ENCODE data around the gene ST6GAL1.
"Not testable (repeated sequence)": the region's sequence is repeated elsewhere in the genome, so short reads cannot be mapped to it uniquely, and the experiment has no call there.

Gene ST6GAL1

GRCh38 chr3:186902154-186902553 lies 28.2 kb upstream of the ST6GAL1 start:
- TF ChIP-seq, protein P1, sequence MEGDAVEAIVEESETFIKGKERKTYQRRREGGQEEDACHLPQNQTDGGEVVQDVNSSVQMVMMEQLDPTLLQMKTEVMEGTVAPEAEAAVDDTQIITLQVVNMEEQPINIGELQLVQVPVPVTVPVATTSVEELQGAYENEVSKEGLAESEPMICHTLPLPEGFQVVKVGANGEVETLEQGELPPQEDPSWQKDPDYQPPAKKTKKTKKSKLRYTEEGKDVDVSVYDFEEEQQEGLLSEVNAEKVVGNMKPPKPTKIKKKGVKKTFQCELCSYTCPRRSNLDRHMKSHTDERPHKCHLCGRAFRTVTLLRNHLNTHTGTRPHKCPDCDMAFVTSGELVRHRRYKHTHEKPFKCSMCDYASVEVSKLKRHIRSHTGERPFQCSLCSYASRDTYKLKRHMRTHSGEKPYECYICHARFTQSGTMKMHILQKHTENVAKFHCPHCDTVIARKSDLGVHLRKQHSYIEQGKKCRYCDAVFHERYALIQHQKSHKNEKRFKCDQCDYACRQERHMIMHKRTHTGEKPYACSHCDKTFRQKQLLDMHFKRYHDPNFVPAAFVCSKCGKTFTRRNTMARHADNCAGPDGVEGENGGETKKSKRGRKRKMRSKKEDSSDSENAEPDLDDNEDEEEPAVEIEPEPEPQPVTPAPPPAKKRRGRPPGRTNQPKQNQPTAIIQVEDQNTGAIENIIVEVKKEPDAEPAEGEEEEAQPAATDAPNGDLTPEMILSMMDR (IDR thresholded peaks at IDR 0.05; ENCODE audit: low read depth, low read length, missing control alignments) = no peak
- no peak for DNase-seq (ENCODE audit: low read depth)
- H3K4me3 ChIP-seq (ENCODE audit: low read depth, low read length) = no peak overlapping the region

GRCh38 chr3:186902713-186903112 lies 27.6 kb upstream of the ST6GAL1 start:
- DNase-seq (ENCODE audit: low read depth) = no peak
- TF ChIP-seq, protein P1 (IDR thresholded peaks at IDR 0.05; ENCODE audit: low read depth, low read length, missing control alignments) = no peak
- no peak overlapping the region for H3K4me3 ChIP-seq (ENCODE audit: low read depth, low read length)

DNA sequence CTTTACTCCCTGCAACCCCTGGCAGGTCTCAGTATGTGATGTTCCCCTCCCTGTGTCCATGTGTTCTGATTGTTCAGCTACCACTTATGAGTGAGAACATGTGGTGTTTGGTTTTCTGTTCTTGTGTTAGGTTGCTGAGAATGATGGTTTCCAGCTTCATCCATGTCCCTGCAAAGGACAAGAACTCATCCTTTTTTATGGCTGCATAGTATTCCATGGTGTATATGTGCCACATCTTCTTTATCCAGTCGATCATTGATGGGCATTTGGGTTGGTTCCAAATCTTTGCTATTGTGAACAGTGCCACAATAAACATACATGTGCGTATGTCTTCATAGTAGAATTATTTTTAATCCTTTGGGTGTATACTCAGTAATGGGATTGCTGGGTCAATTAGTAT lies 26.6 kb upstream of the ST6GAL1 start:
- not testable (repeated sequence) for H3K4me3 ChIP-seq (ENCODE audit: low read depth, low read length); DNase-seq (ENCODE audit: low read depth)

DNA sequence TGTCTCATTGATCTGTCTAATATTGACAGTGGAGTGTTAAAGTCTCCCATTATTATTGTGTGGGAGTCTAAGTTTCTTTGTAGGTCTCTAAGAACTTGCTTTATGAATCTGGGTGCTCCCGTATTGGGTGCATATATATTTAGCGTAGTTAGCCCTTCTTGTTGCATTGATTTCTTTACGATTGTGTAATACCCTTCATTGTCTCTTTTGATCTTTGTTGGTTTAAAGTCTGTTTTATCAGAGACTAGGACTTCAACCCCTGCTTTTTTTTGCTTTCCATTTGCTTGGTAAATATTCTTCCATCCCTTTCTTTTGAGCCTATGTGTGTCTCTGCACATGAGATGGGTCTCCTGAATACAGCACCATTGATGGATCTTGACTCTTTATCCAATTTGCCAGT lies 23.3 kb upstream of the ST6GAL1 start:
- DNase-seq (ENCODE audit: low read depth); H3K4me3 ChIP-seq (ENCODE audit: low read depth, low read length): not testable (repeated sequence)

GRCh38 chr3:186909078-186909853 lies 21.1 kb upstream of the ST6GAL1 start:
- TF ChIP-seq, protein P1 (IDR thresholded peaks at IDR 0.05; ENCODE audit: low read depth, low read length, missing control alignments) = no peak
- DNase-seq (ENCODE audit: low read depth) = peak; percentile 61
- peak overlapping the region; percentile 8; the same call in 1 of the 2 replicates for H3K4me3 ChIP-seq (ENCODE audit: low read depth, low read length)

- TF ChIP-seq, protein P1 (IDR thresholded peaks at IDR 0.05; ENCODE audit: low read depth, low read length, missing control alignments) = no peak
- no peak overlapping the region for H3K4me3 ChIP-seq (ENCODE audit: low read depth, low read length)
- no peak for DNase-seq (ENCODE audit: low read depth)
Observed at GRCh38 chr3:186915806-186916796, 14.2 kb upstream of the ST6GAL1 start.

GRCh38 chr3:186917512-186918312 lies 12.6 kb upstream of the ST6GAL1 start:
- DNase-seq (ENCODE audit: low read depth) = no peak
- TF ChIP-seq, protein P1 (IDR thresholded peaks at IDR 0.05; ENCODE audit: low read depth, low read length, missing control alignments) = no peak

More at GRCh38 chr3:186917512-186918312, 12.6 kb upstream of the ST6GAL1 start:
- H3K4me3 ChIP-seq (ENCODE audit: low read depth, low read length) = no peak overlapping the region
